ENCODE data around the gene ACP1. TPM values are rescaled to one million over a fixed set of nuclear protein-coding genes. Genes with fewer than 3 reads are reported as not detected.

Gene ACP1
- total RNA-seq, 1 donor from 2014 or later: 68.4 TPM

- no peaks in the 10 kb centered on the region for H3K27me3 ChIP-seq
- no peak for DNase-seq
- no peak overlapping the region for H3K4me3 ChIP-seq
- no peaks in the 10 kb centered on the region for H3K4me1 ChIP-seq
- TF ChIP-seq, protein P1, sequence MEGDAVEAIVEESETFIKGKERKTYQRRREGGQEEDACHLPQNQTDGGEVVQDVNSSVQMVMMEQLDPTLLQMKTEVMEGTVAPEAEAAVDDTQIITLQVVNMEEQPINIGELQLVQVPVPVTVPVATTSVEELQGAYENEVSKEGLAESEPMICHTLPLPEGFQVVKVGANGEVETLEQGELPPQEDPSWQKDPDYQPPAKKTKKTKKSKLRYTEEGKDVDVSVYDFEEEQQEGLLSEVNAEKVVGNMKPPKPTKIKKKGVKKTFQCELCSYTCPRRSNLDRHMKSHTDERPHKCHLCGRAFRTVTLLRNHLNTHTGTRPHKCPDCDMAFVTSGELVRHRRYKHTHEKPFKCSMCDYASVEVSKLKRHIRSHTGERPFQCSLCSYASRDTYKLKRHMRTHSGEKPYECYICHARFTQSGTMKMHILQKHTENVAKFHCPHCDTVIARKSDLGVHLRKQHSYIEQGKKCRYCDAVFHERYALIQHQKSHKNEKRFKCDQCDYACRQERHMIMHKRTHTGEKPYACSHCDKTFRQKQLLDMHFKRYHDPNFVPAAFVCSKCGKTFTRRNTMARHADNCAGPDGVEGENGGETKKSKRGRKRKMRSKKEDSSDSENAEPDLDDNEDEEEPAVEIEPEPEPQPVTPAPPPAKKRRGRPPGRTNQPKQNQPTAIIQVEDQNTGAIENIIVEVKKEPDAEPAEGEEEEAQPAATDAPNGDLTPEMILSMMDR (IDR thresholded peaks at IDR 0.05): no peak
- H3K36me3 ChIP-seq: no peaks in the 10 kb centered on the region
- H3K9me3 ChIP-seq: peaks cover 6% of the 10 kb centered on the region
- no peak overlapping the region for H3K27ac ChIP-seq
- ATAC-seq: no peak
- intact Hi-C loops (cut with DNase I): no loop called here
Measured at GRCh38 chr2:323035-323434, 58.3 kb downstream of the ACP1 start.

Other genes with a start within 250 kb of the ACP1 start
- 4.8 TPM for gene FAM110C, start 218.4 kb upstream of the ACP1 start, total RNA-seq
- 48.3 TPM for gene SH3YL1, start 915 bp upstream of the ACP1 start, total RNA-seq
- 18.7 TPM for gene ALKAL2, start 23.1 kb downstream of the ACP1 start, total RNA-seq